GM12891 (cell line): ENCODE results near the gene MYOM1. TPM values are rescaled to one million over a fixed set of nuclear protein-coding genes. Genes with fewer than 3 reads are reported as not detected.

Experiments
- DNase-seq: peaks from one replicate; pipeline ENCODE4 v3.0.0; 2011; ENCODE audit warnings: low spot score; ENCODE audit not compliant: insufficient read length
- FAIRE-seq: peaks from 2 replicates; lab custom pipeline; 2011; peaks lifted over from hg19 to GRCh38; lab: Jason Lieb, UNC
- PAX5 ChIP-seq: IDR thresholded peaks from 2 replicates; pipeline ENCODE4 v1.6.1; 2011; ENCODE audit warnings: low read length, moderate library complexity, mild to moderate bottlenecking; ENCODE audit not compliant: insufficient read depth, severe bottlenecking
- POLR2A ChIP-seq: IDR thresholded peaks from 2 replicates; pipeline ENCODE4 v1.6.1; 2011; ENCODE audit warnings: low read depth, low read length, control low read depth
- POLR2AphosphoS5 ChIP-seq: IDR thresholded peaks from 2 replicates; pipeline ENCODE4 v1.6.1; 2011; ENCODE audit warnings: low read depth, low read length, control low read depth
- POU2F2 ChIP-seq: IDR thresholded peaks from 2 replicates; pipeline ENCODE4 v1.6.1; 2011; ENCODE audit warnings: low read depth, mild to moderate bottlenecking, control low read depth, low read length, moderate library complexity
- SPI1 ChIP-seq: IDR thresholded peaks from 2 replicates; pipeline ENCODE4 v1.6.1; 2011; ENCODE audit warnings: low read depth, low read length, control low read depth
- TAF1 ChIP-seq: IDR thresholded peaks from 2 replicates; pipeline ENCODE4 v1.6.1; 2011; ENCODE audit warnings: low read depth, low read length, control low read depth
- polyA plus RNA-seq: library from polyadenylated mRNA; unstranded; fragments of >200 nt; gene quantifications from one replicate; pipeline ENCODE4 v1.2.1, GENCODE V29; 2012; ENCODE audit warnings: low read depth, missing spikeins, inconsistent platforms; ENCODE audit not compliant: missing spikeins

Gene MYOM1
- polyA plus RNA-seq, result 0.86 TPM

DNA sequence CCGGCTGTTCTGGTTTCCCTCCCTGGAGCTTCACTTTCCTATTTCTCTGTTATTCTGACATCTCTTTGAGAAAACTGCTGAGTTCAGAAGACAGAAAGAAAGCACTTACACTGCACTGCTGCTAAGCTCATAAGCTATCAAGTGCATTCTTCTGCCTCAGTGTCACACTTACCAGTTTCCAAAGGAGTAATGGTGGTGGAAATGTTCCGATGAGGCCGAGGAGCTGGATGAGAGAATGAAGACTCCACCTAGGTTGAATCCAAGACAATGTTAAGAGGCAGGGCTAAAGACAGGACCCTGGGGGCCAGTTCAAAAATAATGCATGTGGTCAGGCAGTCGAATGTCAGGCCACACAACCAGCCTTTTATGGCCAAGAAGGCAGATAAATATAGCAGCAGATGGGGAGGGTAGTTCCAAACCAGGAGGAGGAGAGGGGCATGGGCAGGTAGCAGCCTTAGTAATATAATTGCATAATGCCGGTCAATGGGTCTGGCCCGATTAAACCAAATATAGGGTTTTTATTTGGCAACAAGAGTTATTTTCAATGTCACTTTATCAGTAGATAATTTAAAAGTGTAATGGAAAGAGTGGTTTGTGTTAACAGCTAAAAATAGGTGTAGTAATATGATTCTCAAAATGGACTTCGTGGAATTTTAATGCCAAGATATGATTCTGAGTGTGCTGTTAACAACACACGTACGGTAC lies at the start of gene MYOM1:
Gene MYOM1, minus strand, starts transcription at position 338 of the 705 bp plus-strand sequence. CDS start 4,745 bp downstream, outside the sequence.
- FAIRE-seq (no peak), DNase-seq (no peak)

DNA sequence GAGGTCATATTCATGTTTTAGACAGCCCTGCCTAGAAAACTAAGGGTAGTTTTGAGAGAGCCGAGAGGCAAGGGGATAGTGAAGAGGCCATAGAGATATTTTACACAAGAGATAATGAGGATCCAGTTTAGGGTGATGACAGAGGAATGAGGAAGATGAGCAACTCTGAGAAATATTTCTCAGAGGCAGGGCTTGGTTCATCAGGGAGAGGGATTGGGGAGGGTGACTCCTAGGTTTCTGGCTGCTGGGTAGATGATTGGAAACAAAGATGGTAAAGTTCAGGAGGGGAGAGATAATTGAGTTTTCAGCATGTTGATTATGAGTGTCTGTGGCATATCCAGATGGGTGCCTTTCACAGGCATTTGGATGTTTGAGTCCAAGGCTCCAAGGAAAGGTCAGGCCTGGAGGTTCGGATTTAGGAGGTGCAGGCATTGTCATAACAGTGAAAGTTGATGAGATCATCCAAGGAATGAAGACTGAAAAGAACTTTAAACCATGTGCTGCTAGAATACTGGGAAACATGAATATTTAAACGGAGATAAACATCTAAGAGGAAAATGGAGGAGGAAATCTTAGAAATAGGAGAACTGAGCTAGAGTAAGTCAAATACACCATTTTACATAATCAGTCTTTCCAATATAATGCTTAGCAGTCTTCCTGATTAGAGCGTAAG lies 49.6 kb upstream of the MYOM1 start:
- TF ChIP-seq POU2F2 (no peak), TAF1 (no peak), POLR2A (no peak), PAX5 (no peak), SPI1 (no peak), POLR2AphosphoS5 (no peak)
- no peak for FAIRE-seq
- DNase-seq, result no peak

More for the DNA sequence above, at the start of gene MYOM1:
- TF ChIP-seq POLR2A, result no peak

DNA sequence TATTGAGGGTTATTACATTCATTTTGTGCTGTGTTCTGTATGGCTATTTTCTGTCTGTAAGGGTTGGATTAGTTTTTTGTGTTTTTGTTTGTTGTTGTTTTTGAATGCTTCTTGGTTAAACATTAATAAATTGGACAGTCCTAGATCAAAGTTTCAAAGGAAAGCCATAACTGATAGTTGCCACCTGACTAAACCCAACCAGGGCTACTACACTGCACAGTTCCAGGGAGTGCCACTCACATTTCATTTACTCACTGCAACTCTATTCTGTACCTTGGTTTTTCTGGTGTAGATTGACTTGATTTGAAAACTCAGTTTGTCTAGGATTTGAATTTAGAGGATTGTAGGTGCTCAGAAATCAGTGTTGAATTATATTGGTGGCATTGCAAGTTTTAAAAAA lies 48.5 kb upstream of the MYOM1 start:
- TF ChIP-seq POU2F2 (no peak), PAX5 (no peak), POLR2AphosphoS5 (no peak)
- DNase-seq (no peak), FAIRE-seq (no peak)

DNA sequence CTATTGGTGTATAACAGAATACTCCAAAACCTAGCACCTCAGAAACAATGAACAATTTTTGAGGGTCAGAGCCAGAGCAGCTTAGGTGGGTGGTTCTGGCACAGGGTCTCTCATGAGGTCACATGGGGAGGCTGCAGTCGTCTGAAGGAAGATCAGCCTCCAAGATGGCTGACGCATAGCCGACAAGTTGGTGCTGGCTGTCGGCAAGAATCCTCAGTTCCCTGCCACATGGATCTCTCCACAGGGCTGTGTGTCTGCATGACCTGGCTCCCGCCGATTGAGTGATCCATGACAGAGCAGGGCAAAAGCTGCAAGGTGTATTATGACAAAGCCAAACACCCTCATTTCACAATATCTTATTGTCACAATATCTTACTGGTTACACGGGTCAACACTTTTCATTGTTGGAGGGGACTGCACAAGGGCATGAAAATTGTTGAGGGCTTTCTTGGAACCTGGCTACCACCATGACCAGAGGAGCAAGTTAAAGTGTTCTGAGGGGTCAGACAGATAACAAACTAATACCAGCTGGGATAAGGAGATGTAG lies 46.4 kb upstream of the MYOM1 start:
- DNase-seq, result no peak
- no peak for TF ChIP-seq POU2F2
- no peak for TF ChIP-seq PAX5
- no peak for TF ChIP-seq POLR2AphosphoS5
- TF ChIP-seq SPI1, result no peak
- no peak for TF ChIP-seq TAF1
- TF ChIP-seq POLR2A, result no peak
- no peak for FAIRE-seq

DNA sequence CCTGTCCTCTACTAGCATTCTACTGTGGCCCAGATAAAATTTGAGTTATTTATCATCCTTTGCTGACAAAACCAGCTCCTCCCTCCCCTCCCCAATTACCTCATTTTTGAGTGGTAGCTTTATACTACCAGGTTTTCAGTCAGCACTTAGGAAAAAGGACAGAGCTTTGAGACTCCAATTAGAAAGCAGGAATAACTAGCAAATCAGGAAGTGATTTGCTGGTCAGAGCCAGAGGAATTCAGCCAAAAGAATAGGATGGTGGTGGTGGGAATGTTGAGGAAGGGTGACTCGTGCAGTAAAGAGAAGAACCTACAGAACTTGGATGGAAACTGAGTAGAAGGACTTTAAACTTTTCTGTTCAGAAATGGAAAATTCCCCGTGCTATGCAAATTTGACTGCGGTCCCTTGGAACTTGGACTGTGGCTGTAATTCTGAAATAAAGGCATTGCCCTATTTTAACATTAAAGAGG lies 45.8 kb upstream of the MYOM1 start:
- no peak for TF ChIP-seq TAF1
- no peak for TF ChIP-seq SPI1
- TF ChIP-seq PAX5, result no peak
- no peak for TF ChIP-seq POLR2AphosphoS5
- no peak for DNase-seq

DNA sequence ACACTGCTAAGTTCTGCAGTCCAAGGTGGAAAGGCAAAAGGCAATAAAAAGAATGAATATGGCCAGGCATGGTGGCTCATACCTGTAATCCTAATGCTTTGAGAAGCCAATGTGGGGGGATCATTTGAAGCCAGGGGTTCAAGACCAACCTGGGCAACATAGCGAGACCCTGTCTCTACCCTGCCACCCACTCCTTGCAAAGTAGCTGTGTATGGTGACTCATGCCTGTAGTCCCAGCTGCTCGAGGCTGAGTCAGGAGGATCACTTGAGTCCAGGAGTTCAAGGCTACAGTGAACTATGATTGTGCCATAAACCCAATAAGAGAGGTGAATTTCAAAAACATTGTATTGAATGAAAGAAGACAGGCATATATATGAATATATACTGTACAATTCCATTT lies 44.6 kb upstream of the MYOM1 start:
- TF ChIP-seq POU2F2 (no peak), POLR2AphosphoS5 (no peak), TAF1 (no peak), PAX5 (no peak)
- no peak for FAIRE-seq
- DNase-seq, result no peak

More for the DNA sequence above, 45.8 kb upstream of the MYOM1 start:
- FAIRE-seq, result no peak

DNA sequence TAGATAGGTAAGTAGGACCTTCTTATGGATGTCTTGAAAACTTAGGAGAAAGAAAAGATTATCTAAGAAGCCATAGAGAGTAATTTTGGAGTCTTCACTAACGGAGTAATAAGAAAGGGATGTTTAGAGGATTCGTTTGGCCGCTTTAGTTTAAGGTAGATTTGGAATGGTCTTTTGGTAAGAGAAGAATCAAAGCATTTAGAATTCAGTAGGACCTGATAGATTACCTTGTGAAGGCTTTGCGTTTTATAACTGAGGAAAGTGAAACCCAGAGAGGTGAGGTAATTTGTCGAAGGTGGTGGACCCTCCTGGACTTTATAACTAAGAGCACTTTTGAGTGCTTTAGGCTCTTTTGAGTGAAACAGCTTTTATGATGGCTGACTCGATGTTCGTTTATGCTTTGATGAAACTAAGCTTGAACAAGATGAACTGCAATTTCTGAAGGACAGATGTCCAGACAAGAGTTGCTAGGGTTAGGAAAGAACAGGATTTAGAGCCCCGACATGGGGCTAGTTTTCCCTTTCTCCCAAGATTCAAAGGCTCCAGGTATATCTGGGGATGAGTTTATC lies 43.4 kb upstream of the MYOM1 start:
- no peak for TF ChIP-seq POU2F2
- TF ChIP-seq SPI1, result no peak
- TF ChIP-seq POLR2AphosphoS5, result no peak
- TF ChIP-seq POLR2A, result no peak
- no peak for DNase-seq
- FAIRE-seq, result no peak

DNA sequence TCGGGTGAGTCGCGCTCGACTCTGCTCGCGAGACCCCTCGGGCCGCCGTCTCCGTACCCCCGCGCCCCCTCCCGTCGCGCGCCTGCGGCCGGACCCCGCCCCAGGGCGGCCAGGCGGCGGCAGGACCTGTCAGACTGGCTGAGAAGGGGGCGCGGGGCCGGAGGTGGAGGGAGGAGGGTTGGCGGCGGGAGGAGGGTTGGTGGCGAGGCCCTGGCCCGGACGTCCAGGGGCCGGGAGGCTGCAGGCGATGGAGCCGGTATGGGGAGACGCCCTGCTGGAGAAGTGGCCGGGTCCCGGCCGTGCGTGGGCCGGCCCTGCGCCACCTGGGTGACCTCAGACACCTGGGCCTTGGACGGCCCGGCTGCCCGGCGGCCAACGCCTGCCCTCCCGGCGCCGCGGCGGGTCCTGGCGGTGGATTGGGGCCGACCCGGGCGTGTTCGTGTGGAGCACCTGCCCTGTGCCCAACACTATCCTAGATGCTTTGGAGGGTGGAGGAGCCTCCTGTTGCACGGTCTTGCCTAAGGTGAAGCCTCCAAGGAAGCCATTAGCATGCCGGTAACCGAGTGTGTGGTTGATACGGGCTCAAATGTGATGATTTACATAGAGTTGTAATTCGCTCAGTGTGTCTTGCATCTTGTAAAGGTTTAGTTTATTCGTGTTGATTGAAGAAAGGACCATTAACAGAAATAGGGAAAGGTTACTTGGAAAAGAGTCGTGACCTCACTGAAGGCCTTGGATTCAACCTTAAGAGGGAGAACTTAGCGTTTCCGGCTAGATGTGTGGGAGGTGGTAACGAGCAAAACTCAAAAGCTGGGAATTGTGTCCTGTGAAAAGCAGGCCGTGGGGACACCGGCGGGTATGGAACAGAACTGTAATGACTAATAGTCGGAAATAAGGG lies 42.7 kb upstream of the MYOM1 start:
- peak; percentile 74 for FAIRE-seq
- DNase-seq, result no peak
- TF ChIP-seq POLR2A, result no peak
- no peak for TF ChIP-seq SPI1
- no peak for TF ChIP-seq PAX5
- no peak for TF ChIP-seq POU2F2

DNA sequence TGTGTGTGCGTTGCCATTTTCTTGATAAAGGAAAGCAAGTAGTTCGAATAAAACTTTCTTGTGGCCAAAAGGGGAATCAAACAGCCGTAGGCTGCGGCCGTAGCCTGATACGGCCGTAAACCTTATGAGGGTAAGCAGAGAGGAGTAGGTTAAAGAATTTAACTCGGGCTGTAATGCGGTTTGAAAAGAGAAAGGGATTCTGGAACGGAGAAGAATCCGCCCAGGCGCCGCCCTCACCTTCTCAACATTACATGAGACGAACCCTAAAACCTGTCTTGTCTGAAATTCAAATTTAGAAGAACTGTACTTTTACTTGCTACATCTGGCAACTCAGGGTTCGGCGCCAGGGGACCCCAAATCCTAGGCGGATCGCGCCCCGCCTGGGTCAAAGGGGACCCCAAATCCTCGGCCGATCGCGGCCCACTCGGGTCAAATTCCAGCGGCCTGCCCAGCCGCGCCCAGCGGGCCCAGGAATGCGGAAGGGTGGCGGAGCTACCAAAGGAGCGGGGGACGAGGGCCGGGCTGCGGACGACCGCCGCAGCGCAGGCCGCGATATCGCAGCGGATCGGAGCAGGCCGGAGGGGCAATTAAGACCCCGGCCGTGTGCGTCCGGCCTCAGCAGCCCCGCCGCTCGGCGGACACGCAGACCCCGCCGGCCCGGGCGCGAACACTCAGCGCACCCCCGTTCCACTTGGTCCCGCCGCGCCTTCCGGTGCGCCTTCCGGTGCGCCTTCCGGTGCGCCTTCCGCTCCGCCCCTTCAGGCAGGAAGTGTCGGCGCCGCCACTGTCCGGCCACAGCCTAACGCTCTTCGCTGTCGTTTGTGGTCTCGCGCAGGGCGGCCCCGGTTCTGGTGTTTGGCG lies 41.8 kb upstream of the MYOM1 start, which contains the start of gene MYL12B:
Gene MYL12B, plus strand, starts transcription at position 761 of the 861 bp plus-strand sequence. CDS start 10,766 bp downstream, outside the sequence.
- peak; percentile 51; the same call in 1 of the 2 replicates for TF ChIP-seq SPI1
- peak; percentile 51; the same call in 1 of the 2 replicates for TF ChIP-seq TAF1
- TF ChIP-seq POLR2A, result peak; percentile 78
- TF ChIP-seq POU2F2, result peak; percentile 35; the same call in 1 of the 2 replicates
- peak; percentile 73; the same call in 1 of the 2 replicates for TF ChIP-seq POLR2AphosphoS5
- TF ChIP-seq PAX5, result no peak
- peak; percentile 71 for DNase-seq
- peak; percentile 88 for FAIRE-seq
